Activated gamma-delta T cell (primary cell): Measurements from ENCODE around the gene MROH7.

ENCODE experiments used
- DNase-seq: peaks from one replicate; lab custom pipeline; 2025; lab: John Stamatoyannopoulos, UW

MROH7 gene

DNA sequence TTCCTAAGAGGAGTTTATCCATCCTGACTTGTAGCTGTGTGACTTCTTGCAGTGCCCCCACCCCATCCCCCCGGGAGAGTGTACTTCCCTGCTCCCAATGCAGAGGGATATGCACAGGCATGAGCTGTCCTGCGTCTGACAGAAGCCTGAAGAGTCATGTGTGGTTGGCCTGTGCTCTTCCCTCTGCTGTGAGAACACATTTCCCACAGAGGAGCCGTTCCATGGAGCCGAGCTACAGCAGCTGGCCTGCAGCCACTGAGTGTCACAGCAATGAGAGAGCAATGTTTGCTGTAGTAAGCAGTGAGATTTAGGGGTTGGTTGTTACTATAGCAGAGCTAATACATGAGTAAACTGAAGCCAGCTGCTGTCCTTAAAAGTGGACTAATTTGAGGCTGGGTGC lies 100.7 kb downstream of the MROH7 start:
- no peak for DNase-seq

- no peak for DNase-seq
Measured at GRCh38 chr1:54743416-54744226, 102.0 kb downstream of the MROH7 start.

- DNase-seq: no peak
Measured at GRCh38 chr1:54744696-54745095, 103.1 kb downstream of the MROH7 start.

DNA sequence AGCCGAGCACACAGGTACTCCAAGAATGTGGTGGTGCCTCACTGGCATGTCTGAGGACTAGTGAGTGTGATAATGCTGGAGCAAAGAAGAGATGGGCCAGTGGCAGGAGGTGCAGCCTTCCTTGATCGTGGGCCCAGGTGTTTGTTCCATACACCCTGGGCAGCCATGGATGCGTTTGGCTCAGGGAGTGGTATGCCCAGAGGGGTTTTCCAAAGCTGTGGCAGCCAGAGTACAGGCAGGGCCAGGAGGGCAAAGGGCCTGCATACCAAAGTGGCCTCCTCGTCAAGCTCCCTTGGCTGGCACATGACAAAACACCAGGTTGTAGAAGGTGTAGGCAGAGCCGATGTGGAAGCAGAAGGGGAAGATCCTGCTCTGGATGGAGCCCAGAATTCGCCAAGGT lies 103.7 kb downstream of the MROH7 start:
- DNase-seq: no peak

GRCh38 chr1:54745864-54746263 lies 104.3 kb downstream of the MROH7 start:
- DNase-seq: no peak

DNA sequence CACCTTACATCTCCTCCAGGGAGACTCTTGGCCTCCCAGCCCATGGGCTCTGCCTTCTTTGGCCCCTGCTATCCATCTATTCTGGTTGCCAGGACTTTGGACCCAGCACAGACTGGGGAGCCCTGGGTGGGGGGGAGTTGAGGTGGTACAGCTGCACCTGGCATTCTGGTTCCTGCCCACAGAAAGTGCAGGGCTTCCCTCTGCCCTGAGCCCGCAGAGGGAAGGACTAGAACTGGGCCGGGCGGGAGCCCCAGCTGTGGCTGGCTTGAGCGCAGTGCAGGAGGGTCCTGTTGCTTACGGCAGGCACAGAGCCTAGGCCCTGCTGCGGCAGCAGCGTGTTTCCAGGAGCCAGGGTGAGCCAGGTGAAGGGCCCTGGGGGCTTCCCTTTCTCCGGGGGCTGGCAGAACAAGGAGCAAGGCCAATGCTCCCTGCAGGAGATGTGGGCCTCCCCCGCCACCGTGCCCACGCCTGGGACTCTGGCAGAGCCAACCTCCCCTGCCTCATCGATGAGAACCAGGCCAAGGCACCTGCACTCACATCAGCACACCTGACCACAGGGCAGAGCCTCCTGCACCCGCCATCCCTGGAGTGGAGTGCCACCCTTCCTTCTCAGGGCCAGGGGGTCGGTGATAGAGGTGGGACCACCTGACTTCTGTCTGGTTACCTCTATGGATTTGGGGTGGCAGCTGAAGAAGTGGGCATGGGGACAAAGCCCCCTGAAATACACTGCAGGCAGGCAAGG lies 106.7 kb downstream of the MROH7 start:
- DNase-seq: no peak

- DNase-seq: no peak
Measured at GRCh38 chr1:54750596-54750995, 109.0 kb downstream of the MROH7 start.

DNA sequence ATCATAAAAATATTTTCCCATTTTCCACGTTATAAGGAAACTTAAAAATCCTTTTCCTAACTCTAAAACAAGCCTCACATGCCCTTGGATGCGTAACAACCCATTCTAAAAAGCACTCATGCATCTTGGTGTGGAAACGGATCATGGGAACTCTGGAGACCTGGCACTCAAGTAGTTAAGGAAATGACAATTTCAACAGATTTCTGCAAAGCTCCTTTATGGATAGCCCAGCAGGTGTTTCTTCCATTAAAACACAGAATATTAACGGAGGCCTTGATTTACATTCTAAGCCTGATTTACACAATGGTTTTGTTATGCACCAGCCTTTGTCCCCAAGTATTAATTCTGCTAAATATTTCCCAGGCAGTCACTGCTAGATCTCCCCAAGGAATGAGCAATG lies 109.8 kb downstream of the MROH7 start:
- DNase-seq: no peak

- no peak for DNase-seq
Measured at GRCh38 chr1:54754045-54754444, 112.5 kb downstream of the MROH7 start.

- no peak for DNase-seq
Measured at GRCh38 chr1:54754486-54755285, 113.1 kb downstream of the MROH7 start.

- DNase-seq: no peak
Measured at GRCh38 chr1:54757833-54758232, 116.2 kb downstream of the MROH7 start.

GRCh38 chr1:54758678-54759348 lies 117.2 kb downstream of the MROH7 start:
- no peak for DNase-seq
